Measurements from ENCODE around the gene ALKBH3. TPM values are rescaled to one million over a fixed set of nuclear protein-coding genes. Genes with fewer than 3 reads are reported as not detected.

Gene ALKBH3
- 10 to 100 TPM; 24.8 to 30.9 TPM for total RNA-seq
- long read RNA-seq, donor 1, transcript ALKBH3-201 (10 exons, 1,474 nt), result major isoform, 7 of 7 reads
- long read RNA-seq, donor 1, partial matches to known transcripts, result 0 of 7 reads
- long read RNA-seq, donor 1, other reads (novel, unspliced or antisense), result 0 of 7 reads
- long read RNA-seq, donor 2, transcript ALKBH3-201 (10 exons, 1,474 nt), result major isoform, 22 of 38 reads
- long read RNA-seq, donor 2, partial matches to known transcripts, result 1 of 38 reads
- long read RNA-seq, donor 2, other reads (novel, unspliced or antisense), result 14 of 38 reads

- peak; percentile 98 for DNase-seq (ENCODE audit: low spot score)
- intact Hi-C loops (cut with DNase I), result no loop called here
Observed at GRCh38 chr11:43880640-43881159, at the start of gene ALKBH3. ALKBH3 (plus strand) TSS chr11:43880831; CDS start chr11:43882653, 1,822 bp downstream.

GRCh38 chr11:43830928-43831440, 49.6 kb upstream of the ALKBH3 start:
- intact Hi-C loops (cut with DNase I), result no loop called here
- no peak for DNase-seq (ENCODE audit: low spot score)

DNA sequence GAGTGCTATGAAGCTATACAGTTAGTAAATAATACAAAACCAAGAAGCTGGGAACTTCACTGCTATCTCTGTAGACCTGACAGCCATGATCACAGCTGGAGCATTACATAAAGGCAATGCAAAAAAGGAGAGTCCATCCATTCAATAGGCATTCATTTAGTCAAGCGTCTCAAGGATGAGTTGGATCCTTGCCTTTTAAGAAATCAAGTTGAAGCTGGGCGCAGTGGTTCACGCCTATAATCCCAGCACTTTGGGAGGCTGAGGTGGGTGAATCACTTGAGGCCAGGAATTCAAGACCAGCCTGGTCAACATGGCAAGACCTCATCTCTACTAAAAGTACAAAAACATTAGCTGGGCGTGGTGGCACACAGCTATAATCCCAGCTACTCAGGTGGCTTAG, 48.1 kb upstream of the ALKBH3 start:
- no peak for DNase-seq (ENCODE audit: low spot score)
- intact Hi-C loops (cut with DNase I), result no loop called here

DNA sequence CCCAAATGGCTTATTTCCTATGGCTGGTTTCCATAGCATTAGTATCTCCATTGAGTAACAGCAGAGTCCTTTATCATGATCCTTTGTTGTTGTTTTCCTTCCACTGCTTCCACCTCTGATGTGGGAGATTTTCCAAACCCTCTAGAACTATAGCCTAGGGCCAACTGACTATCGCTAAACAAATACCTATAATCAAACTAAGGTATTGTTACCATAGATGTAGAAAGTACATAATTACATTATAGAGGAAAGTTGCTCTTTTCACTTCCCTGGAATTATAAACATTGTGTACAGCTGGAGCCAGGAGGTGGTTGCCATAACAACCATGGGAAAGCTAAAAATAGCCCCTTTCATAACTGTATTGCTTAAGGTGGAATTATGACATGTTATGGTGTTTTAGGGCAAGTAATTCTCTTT, 47.0 kb upstream of the ALKBH3 start:
- DNase-seq (ENCODE audit: low spot score), result no peak
- intact Hi-C loops (cut with DNase I), result no loop called here

DNA sequence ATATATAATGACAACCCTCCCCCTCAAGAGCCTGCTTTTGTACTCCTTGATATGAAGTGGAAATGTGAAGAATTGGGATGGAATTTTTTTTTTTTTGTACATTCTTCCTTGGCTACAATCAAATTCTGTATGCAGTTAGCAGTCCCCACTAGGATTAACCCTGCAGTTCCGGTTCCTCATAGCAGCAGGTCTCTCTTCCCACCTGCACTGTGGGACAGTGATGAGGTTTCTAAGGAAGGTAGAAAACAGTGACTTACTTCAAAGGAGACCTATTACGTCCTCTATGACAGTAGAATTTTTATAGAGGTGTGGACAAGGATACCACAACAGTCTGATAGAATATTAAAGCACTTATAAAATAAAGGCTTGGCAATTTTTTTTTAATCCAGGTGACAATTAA, 46.3 kb upstream of the ALKBH3 start:
- intact Hi-C loops (cut with DNase I), result no loop called here
- DNase-seq (ENCODE audit: low spot score), result no peak

DNA sequence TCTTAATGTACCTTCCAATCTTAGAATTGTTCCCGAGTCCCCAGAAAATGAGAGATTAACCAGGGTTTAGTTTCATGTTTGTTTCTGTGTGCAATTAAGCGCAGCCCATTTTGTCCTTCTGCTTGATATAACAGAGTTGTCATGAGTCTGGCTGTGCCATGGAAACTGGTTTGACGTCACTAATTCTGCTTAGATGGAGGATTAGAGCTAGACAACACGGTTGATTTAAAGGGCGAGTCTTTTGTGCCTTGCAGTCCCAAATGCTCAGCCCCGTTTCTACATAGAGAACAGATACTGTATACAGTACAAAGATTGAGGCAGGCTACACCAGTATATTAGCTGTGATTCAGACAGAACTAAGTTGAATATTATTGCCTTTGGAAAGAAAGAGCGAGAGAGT, 45.5 kb upstream of the ALKBH3 start:
- DNase-seq (ENCODE audit: low spot score), result no peak
- intact Hi-C loops (cut with DNase I), result no loop called here

GRCh38 chr11:43837879-43838278, 42.8 kb upstream of the ALKBH3 start:
- intact Hi-C loops (cut with DNase I), result no loop called here
- no peak for DNase-seq (ENCODE audit: low spot score)

- intact Hi-C loops (cut with DNase I), result loop anchor here in 1 of 2 donors (10.0 kb wide), 1 partner anchor 267 kb away; no protein-coding TSS in a partner anchor
- no peak for DNase-seq (ENCODE audit: low spot score)
Observed at GRCh38 chr11:43842021-43842420, 38.6 kb upstream of the ALKBH3 start.

- intact Hi-C loops (cut with DNase I), result loop anchor here in 1 of 2 donors (10.0 kb wide), 1 partner anchor 271 kb away; no protein-coding TSS in a partner anchor
- DNase-seq (ENCODE audit: low spot score), result no peak
Observed at GRCh38 chr11:43845816-43846215, 34.8 kb upstream of the ALKBH3 start.

GRCh38 chr11:43852057-43852636, 28.5 kb upstream of the ALKBH3 start:
- no peak for DNase-seq (ENCODE audit: low spot score)
- intact Hi-C loops (cut with DNase I), result no loop called here

GRCh38 chr11:43853781-43854180, 26.9 kb upstream of the ALKBH3 start:
- no peak for DNase-seq (ENCODE audit: low spot score)
- intact Hi-C loops (cut with DNase I), result no loop called here

DNA sequence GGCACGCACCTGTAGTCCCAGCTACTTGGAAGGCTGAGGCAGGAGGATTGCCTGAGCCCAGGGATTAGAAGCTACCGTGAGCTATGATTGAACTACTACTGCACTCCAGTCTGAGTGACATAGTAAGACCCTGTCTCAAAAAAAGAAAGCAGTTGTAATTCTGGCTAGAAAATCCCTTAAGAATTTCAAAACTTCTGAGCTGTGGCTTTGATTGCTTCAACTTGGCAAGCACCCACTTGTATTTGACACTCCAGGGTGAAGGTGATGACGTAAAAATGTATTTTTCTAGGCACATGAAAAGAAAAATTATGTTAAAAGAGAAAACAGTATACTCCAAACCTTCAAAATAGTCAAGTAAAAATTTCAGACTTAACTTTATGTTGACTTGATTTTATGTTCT, 23.6 kb upstream of the ALKBH3 start:
- DNase-seq (ENCODE audit: low spot score), result no peak
- intact Hi-C loops (cut with DNase I), result no loop called here

- DNase-seq (ENCODE audit: low spot score), result no peak
- intact Hi-C loops (cut with DNase I), result no loop called here
Observed at GRCh38 chr11:43861141-43861540, 19.5 kb upstream of the ALKBH3 start.

DNA sequence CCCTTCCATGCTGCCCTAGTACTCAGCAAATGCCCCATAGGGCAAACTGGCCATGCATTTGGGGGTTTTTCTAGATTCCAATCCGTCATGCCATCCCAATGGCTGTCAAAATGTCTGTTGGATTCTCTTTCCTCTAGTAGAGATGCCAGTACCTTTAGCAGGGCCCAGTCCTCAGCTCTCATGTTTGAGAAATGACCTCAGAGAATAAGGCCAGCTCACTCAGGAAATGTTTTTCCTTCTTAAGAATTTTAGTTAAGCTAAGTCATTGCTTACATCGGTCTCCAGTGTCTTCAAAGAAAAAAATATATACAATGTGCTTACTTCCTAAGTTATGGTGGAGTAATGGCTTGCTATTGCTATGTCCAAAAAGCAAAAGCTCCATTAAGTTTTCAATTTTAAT, 14.1 kb upstream of the ALKBH3 start:
- no peak for DNase-seq (ENCODE audit: low spot score)
- intact Hi-C loops (cut with DNase I), result no loop called here

DNA sequence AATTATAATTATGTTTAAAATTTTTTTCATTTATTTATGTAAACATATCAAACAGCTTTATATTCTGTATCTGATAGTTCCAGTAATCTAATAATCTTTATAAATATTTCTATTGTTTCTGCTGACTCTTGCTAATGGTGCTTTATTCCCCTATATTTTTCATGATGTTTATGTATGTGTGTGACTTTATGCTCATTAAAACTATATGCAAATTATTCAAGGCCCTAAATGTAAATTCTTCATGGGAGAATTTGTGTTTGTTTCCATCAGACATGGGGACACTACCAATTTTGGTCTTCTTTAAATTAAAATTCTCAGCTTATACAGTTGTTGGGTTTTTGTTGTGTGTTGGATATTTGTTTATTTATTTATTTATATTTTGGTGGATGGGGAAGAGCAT, 13.7 kb upstream of the ALKBH3 start:
- DNase-seq (ENCODE audit: low spot score), result no peak
- intact Hi-C loops (cut with DNase I), result no loop called here

DNA sequence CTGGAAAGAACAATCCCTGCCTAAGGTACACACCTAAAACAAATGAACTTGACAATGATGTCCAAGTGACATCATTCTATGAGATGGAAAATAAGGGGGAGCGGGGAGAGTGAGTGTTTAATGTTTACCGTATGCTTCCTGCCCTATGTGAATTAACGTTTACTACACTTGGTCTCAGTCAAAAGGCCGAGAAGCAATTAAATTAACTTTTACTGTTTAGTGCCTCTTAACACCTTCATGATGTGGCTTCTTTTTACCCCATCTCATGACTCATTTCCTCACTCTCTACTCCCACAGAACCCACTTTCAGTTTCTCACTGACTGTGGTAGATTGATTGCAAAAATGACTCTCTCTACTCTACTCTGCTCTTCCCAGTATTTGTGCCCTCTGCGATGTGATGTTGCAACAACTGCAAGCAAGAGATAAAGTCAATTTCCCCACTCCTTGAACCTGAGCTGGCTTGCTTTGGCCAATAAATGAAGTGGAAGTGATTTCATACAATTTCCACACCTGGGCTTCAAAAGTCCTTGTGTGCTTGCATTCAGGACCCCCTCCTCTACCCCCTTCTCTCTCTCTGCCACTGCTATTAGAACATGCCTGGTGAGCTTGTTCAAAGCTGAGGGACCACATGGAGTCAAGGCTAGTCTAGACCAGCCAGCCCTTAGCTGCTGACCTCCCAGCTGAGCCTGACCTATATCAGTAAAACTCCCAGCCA, 11.6 kb upstream of the ALKBH3 start:
- intact Hi-C loops (cut with DNase I), result no loop called here

DNA sequence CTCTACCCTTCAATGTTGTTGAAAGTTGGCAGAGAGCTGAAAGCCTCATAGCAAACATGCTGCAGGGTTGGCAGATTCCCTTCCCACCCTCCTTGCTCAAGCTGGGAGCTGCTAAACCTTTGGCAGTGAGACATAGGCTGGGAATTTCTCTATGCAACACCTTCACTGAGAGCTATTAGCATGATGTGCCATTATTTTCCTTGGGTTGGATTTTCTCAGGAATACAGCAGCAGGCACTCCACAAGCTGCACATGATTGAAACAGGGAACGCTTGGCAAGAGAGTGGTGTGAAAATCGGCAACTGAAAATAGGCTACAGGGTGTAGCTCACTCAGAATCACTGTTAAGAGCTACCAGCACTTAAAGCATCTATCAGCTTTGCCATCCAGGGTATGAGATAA, 9.6 kb upstream of the ALKBH3 start:
- intact Hi-C loops (cut with DNase I), result no loop called here

More for the DNA sequence above, 11.6 kb upstream of the ALKBH3 start:
- DNase-seq (ENCODE audit: low spot score), result no peak

DNA sequence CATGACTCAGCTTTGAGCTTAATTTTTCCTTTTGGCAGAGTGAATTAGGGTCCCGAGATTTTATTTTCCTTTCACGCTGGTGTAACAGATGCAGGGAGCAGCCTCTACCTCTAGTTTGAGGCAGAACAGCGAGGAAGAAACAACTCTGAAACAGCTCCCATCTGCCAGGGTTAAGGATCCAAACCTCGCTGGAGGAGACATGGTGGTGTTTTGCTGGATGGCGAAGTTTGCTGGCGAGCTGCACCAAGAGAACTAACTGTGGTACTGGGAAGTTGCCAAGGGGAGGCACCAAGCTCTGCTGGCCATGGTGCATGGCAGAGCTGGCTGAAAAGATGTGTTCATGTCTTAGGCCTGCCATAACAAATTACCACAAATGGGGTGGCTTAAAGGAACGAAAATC, 7.6 kb upstream of the ALKBH3 start:
- intact Hi-C loops (cut with DNase I), result no loop called here

More for the DNA sequence above, 9.6 kb upstream of the ALKBH3 start:
- no peak for DNase-seq (ENCODE audit: low spot score)

GRCh38 chr11:43874078-43874477, 6.6 kb upstream of the ALKBH3 start:
- intact Hi-C loops (cut with DNase I), result no loop called here
- no peak for DNase-seq (ENCODE audit: low spot score)

More for the DNA sequence above, 7.6 kb upstream of the ALKBH3 start:
- DNase-seq (ENCODE audit: low spot score), result no peak

GRCh38 chr11:43874738-43875137, 5.9 kb upstream of the ALKBH3 start:
- intact Hi-C loops (cut with DNase I), result no loop called here
- no peak for DNase-seq (ENCODE audit: low spot score)

Data from posterior vena cava (tissue), 2 donors.